Measurements from ENCODE around the gene PITX2.
"Not testable (repeated sequence)": the region's sequence is repeated elsewhere in the genome, so short reads cannot be mapped to it uniquely, and the experiment has no call there.

PITX2 gene

DNA sequence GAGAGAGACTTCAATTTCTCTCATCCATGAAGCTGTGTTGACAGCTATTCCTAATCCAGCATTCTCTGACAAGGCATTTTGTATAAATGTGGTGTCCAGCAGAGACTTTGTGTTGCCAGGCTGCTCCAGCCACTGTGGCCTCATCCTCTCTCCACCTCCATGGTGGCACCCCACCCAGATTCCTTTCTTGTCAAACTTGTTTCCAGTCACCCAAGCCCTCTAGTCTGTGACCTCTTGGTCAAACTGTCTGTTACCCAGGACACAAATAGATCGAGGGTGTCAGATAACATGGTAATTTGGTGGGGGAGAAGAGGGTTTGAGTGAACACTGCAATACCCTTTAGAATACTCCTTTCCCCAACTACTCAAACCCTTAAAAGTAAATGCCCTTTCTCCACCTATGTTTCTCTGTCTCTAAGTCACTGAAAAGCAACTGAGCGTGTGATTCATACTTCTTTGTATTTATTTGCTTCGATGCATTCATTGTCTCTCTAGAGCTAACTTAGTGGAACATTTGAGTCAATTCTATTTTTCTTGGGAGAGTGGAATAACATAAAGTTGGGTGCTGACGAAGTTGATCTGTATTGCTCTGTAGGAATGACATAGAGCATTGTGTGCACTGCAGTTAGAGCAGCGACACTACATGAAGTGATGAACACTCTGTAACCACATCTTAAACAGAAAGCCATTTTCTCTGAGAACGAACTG, 13.7 kb downstream of the PITX2 start:
- no peak for DNase-seq

DNA sequence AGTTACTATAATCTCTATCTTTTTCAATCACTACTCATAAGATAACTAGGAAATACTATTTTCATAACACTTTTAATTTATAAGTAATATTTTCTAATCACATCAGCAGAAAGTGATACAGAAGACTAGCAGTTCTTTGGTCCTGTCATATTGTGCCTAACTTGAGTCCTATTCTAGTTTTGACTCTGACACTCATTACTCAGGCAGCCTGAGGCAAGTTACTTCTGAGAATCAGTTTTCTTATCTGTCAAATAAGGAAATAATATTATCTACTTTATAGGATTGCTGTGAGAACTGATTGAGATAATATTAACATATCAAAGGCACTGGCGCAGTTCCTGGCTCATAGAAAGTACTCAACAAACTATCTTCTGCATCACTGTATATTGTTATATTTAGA, 17.8 kb downstream of the PITX2 start:
- no peak for DNase-seq

- DNase-seq = no peak
Observed at GRCh38 chr4:110602061-110602460, 20.8 kb downstream of the PITX2 start.

GRCh38 chr4:110597582-110597981, 25.3 kb downstream of the PITX2 start:
- DNase-seq = no peak

DNA sequence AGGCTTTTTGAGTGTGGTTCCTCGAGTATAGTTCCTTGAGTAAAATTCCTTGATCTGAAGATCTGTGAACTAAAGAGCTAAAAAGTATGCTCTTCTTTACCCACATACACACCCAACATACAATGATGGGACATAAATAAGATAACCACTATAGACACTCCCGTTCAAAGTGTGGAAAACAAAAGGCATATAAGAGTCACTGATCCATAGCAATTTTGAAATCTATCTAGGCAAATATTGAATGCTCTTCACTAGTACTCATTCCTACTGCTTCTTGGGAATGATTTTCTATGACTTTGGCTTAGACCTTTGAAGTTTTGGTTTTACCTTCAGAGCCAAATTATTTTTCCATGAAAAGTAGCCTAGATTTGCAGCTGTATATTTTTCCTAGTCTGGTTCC, 26.4 kb downstream of the PITX2 start:
- DNase-seq = no peak

- no peak for DNase-seq
Observed at GRCh38 chr4:110595583-110595982, 27.3 kb downstream of the PITX2 start.

DNA sequence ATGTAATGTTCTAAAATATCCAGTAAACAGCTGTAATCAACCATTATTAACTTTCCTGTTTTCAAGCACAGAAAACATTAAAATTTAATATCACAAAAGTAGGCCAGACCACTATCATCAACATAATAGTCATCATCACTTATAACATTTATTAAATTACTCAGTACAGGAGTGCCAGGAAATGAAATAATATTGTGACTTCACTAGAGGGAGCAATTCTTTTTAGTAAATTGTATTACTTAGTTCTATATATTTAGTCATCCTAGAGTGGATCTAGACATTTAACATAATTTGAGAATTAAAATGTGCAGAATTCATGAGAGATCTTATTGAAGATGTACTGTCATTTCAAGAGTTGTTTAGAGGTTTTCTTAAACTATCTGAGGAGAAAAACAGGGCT, 33.6 kb downstream of the PITX2 start:
- DNase-seq = peak; percentile 13

GRCh38 chr4:110587666-110588285, 35.1 kb downstream of the PITX2 start:
- DNase-seq = no peak

GRCh38 chr4:110586131-110586850, 36.6 kb downstream of the PITX2 start:
- peak; percentile 66 for DNase-seq

DNA sequence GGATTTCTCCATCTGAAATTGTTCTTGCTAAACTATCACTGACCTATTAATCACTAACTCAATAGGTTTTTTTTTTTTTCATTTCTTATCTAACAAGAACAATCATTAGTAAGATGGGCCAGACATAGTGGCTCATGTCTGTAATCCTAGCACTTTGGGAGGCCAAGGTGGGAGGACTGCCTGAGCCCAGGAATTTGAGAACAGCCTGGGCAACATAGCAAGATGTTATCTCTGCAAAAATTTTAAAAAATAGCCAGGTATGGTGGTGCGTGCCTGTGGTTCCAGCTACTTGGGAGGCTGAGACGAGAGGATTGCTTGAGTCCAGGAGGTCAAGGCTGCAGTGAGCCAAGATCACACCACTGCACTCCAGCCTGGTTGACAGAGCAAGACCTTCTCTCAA, 46.2 kb downstream of the PITX2 start:
- DNase-seq = not testable (repeated sequence)

Data from hematopoietic multipotent progenitor cell treated with erythropoietin and hydrocortisone succinate and interleukin-3 and kit ligand, for 4 days (in vitro differentiated cells).